Osteocyte (in vitro differentiated cells): Measurements from ENCODE around the gene TBL3. TPM values are rescaled to one million over a fixed set of nuclear protein-coding genes. Genes with fewer than 3 reads are reported as not detected.
A peak's percentile ranks its signal among the peaks of the same experiment; 100 is the strongest.

Source experiments
- DNase-seq: peaks from one replicate; pipeline ENCODE4 v3.0.0; 2021; ENCODE audit warnings: mixed read lengths; ENCODE audit not compliant: unreplicated experiment; ENCODE audit errors: extremely low spot score
- H3K27ac Mint-ChIP-seq: one replicate; pipeline ENCODE4 v1.8.0; 2021; ENCODE audit warnings: mild to moderate bottlenecking, mixed read lengths; ENCODE audit not compliant: unreplicated experiment
- H3K27me3 Mint-ChIP-seq: one replicate; pipeline ENCODE4 v1.8.0; 2021; ENCODE audit warnings: mixed read lengths; ENCODE audit not compliant: unreplicated experiment
- H3K36me3 Mint-ChIP-seq: one replicate; pipeline ENCODE4 v1.8.0; 2021; ENCODE audit warnings: mixed read lengths; ENCODE audit not compliant: unreplicated experiment
- H3K4me1 Mint-ChIP-seq: one replicate; pipeline ENCODE4 v1.8.0; 2021; ENCODE audit warnings: mixed read lengths; ENCODE audit not compliant: unreplicated experiment
- H3K4me3 Mint-ChIP-seq: one replicate; pipeline ENCODE4 v1.8.0; 2021; ENCODE audit warnings: mild to moderate bottlenecking, moderate library complexity, mixed read lengths; ENCODE audit not compliant: unreplicated experiment
- H3K9me3 Mint-ChIP-seq: one replicate; pipeline ENCODE4 v1.8.0; 2021; ENCODE audit warnings: mixed read lengths; ENCODE audit not compliant: unreplicated experiment
- total RNA-seq: library from RNA; stranded (reverse); gene quantifications from 2 replicates; pipeline ENCODE4 v1.2.1, GENCODE V29; 2021
- TF ChIP-seq, protein P1 (sequence below): fragments of 200-600 bp; sonication (generic); IDR thresholded peaks from 2 replicates; pipeline ENCODE4 v1.5.0; 2021; ENCODE audit warnings: antibody characterized with exemption, mild to moderate bottlenecking, moderate library complexity

The TBL3 gene
- total RNA-seq, 1 donor from 2014 or later: 32.0 TPM

DNA sequence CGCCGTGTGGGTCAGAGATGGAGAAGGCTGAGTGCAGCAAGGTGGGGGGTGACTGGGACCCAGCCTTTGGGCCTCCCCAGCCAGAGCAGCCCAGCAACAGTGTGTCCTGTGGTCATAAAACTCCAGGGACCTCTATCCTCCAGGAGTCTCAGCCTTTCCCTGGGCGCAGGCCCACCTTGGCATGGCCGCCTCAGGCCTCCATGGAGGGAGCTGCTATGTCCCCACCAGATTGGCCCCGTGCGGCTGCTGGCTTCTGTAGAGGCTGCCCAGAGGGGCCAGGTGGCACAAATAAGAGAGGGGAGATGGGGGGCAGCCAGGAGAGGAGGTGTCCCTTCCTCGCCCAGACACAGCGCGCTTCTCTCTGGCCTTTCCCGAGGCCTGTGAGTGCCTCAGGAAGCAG lies 15.3 kb downstream of the TBL3 start:
- Mint-ChIP-seq H3K27me3 (peaks cover 10% of the 10 kb centered on the region), H3K36me3 (peaks cover 9% of the 10 kb centered on the region), H3K9me3 (no peaks in the 10 kb centered on the region), H3K4me1 (peaks cover 17% of the 10 kb centered on the region), H3K27ac (no peak overlapping the region), H3K4me3 (no peak overlapping the region)
- TF ChIP-seq, protein P1, sequence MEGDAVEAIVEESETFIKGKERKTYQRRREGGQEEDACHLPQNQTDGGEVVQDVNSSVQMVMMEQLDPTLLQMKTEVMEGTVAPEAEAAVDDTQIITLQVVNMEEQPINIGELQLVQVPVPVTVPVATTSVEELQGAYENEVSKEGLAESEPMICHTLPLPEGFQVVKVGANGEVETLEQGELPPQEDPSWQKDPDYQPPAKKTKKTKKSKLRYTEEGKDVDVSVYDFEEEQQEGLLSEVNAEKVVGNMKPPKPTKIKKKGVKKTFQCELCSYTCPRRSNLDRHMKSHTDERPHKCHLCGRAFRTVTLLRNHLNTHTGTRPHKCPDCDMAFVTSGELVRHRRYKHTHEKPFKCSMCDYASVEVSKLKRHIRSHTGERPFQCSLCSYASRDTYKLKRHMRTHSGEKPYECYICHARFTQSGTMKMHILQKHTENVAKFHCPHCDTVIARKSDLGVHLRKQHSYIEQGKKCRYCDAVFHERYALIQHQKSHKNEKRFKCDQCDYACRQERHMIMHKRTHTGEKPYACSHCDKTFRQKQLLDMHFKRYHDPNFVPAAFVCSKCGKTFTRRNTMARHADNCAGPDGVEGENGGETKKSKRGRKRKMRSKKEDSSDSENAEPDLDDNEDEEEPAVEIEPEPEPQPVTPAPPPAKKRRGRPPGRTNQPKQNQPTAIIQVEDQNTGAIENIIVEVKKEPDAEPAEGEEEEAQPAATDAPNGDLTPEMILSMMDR: no peak
- no peak for DNase-seq

DNA sequence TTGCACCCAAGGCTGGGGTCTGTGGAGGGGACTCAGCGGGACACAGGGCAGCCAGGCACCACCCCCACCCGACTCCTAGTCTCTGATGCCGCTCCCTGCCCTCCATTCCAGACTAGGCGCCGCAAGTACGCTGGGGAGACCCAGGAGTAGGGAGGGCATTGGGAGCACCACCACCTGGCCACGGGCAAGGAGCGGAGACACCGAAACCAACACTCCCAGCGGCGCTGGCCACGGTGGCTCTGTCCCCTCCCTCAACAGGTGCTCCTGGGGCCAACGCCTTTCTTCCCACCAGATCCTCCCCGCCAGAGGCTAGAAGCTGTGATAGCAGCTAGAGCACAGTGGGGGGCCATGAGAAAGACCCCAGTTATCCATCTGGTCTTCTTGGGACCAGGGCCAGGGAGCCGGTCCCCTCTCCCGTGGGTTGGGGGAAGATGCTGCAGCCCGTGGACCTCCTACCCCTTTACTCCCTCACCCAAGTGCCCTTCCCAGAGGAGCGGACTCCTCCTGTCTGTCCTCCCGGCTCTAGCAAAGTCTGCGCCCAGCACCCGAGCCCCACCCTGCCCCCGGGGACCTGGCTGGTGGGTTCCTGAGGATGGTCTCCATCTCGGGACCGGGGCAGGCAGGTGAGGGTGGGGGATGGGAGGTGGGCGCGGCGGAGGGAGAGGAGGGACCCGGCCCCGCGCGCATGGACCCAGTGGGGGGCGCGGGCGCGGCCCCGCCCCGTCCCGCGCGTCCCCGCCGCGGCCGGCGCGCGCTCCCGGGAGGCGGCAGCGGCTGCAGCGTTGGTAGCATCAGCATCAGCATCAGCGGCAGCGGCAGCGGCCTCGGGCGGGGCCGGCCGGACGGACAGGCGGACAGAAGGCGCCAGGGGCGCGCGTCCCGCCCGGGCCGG lies 17.6 kb downstream of the TBL3 start, which contains the start of gene SYNGR3:
Gene SYNGR3 (plus strand): TSS at position 762 of the 892 bp plus-strand sequence. CDS start 133 bp downstream, outside the sequence.
- Mint-ChIP-seq H3K27ac (no peak within 1 kb of the TSS), H3K27me3 (peaks cover 10% of the 10 kb centered on the region), H3K4me3 (peak within 1 kb of the TSS; percentile 14), H3K9me3 (no peaks in the 10 kb centered on the region), H3K36me3 (peaks cover 9% of the 10 kb centered on the region), H3K4me1 (peaks cover 15% of the 10 kb centered on the region)
- DNase-seq: no peak
- TF ChIP-seq, protein P1: no peak

DNA sequence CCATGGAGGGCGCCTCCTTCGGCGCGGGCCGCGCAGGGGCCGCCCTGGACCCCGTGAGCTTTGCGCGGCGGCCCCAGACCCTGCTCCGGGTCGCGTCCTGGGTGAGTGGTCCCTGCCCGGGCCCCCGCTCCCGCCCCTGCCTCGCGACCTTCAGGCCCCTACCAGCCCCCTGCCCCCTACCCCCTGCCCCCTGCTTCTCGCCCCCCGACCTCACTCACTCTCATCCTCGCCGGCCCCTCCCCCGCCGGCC lies 18.2 kb downstream of the TBL3 start:
- peaks cover 9% of the 10 kb centered on the region for H3K4me1 Mint-ChIP-seq
- H3K36me3 Mint-ChIP-seq: peaks cover 9% of the 10 kb centered on the region
- DNase-seq: no peak
- no peaks in the 10 kb centered on the region for H3K9me3 Mint-ChIP-seq
- no peak overlapping the region for H3K4me3 Mint-ChIP-seq
- H3K27me3 Mint-ChIP-seq: peaks cover 10% of the 10 kb centered on the region
- TF ChIP-seq, protein P1: no peak
- no peak overlapping the region for H3K27ac Mint-ChIP-seq

DNA sequence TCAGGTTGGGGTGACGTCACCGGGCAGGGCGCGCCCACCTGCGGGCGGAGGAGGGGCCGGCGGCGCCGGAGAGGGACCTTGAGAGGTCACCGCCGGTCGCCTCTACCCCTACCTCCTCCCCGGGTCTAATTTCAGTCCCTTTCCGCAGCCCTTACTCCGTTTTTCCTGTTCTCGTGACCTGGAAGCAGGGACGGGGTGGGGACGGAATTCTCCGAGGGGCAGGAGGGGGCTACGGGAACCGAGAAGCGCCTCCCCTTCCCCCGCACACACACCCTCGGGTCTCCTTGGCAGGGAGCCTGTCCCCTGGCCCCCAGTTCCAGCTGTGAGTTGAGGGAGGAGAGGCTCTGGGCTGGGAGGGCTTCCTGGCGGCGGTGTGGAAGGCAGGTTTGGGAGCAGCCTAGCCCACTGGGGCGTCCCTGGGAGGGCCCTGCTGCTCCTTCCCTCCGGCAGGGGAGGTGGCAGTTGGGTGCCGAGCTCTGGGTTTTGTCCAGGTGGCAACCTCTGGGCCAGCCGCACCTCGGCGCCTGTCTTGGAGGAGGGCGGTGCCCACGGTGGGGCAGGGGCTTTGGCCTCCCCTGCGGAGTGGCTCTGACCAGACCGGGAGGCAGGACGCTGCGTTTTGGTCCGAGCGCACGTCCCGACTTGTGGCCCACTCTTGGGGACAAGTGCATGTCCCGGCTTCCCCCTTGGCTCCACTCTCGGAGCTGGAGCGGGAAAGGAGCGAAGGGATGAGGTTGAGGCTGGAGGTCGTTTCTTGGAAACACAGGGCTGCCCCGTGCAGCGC lies 18.7 kb downstream of the TBL3 start:
- Mint-ChIP-seq H3K27ac (no peak overlapping the region), H3K9me3 (no peaks in the 10 kb centered on the region), H3K36me3 (peaks cover 12% of the 10 kb centered on the region), H3K27me3 (peaks cover 10% of the 10 kb centered on the region), H3K4me3 (peak overlapping the region; percentile 14), H3K4me1 (peaks cover 6% of the 10 kb centered on the region)
- TF ChIP-seq, protein P1: no peak
- DNase-seq: no peak

DNA sequence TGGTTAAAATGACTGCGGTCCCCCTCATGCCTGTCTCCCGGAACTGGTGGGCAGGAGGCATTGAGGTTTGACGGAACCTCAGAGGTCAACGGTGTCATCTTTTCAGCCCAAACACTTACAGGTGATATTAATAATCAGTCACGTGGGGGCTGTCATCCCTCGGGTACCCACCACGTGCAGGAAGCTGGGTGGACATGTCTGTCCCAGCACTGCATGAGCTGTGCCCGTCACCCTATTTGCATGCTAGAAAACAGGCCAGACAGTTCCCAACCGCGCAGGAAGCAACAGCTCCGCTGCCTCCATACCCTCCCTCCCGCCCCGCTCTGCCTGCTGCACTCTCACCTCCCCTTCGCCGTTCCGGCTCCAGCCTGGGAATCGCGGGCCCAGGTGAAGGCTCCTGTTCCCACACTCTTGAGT lies 19.3 kb downstream of the TBL3 start:
- no peak for DNase-seq
- H3K36me3 Mint-ChIP-seq: peaks cover 12% of the 10 kb centered on the region
- no peaks in the 10 kb centered on the region for H3K9me3 Mint-ChIP-seq
- H3K27ac Mint-ChIP-seq: no peak overlapping the region
- TF ChIP-seq, protein P1: no peak
- peaks cover 10% of the 10 kb centered on the region for H3K27me3 Mint-ChIP-seq
- H3K4me1 Mint-ChIP-seq: peaks cover 6% of the 10 kb centered on the region
- H3K4me3 Mint-ChIP-seq: no peak overlapping the region
